ENCODE results near the gene WDR5.

GRCh38 chr9:134088063-134088725 lies 47.7 kb upstream of the WDR5 start:
- TF ChIP-seq EZH2 (IDR thresholded peaks at IDR 0.05), result no peak
- TF ChIP-seq POLR2AphosphoS5 (IDR thresholded peaks at IDR 0.05; ENCODE audit: borderline replicate concordance, low read depth, low read length), result no peak
- TF ChIP-seq FOXP2 (optimal IDR thresholded peaks at IDR 0.05; ENCODE audit: control extremely low read depth, extremely low read length, insufficient read depth), result no peak

Measured in SK-N-MC (cell line).